Measurements from ENCODE around the gene ABCD3.

ABCD3 gene

DNA sequence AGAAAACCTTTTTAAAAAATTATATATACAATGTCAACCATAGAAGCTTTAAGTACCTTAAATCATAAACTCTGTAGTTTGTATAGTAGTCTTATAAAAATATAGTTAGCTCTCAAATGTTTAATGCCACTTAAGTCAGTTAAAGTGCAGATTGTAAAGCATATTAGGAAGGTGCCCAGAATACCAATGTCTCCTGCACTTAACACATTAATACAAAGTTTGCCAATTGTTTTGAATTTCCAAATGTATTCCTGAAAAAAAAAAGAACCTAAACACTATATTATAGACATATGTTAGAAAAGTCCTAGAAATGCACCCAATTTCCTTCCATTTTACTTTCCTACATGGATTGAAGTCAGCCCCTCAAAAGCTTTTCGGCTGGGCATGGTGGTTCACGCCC lies 111.2 kb downstream of the ABCD3 start:
- Histone ChIP-seq H3K4me2 (ENCODE audit: low read length) (no peak overlapping the region), H3K27me3 (ENCODE audit: control insufficient read depth, insufficient read depth, low read length) (no peaks in the 10 kb centered on the region), H3K9ac (ENCODE audit: low read depth, low read length) (no peak overlapping the region), H3K36me3 (ENCODE audit: insufficient read depth, low read length) (peaks cover 45% of the 10 kb centered on the region), H3K9me3 (replicated peaks; ENCODE audit: low read length) (no peaks in the 10 kb centered on the region), H3K4me1 (ENCODE audit: control insufficient read depth, insufficient read depth, low read length) (no peaks in the 10 kb centered on the region), H3K4me3 (ENCODE audit: low read length) (no peak overlapping the region)

DNA sequence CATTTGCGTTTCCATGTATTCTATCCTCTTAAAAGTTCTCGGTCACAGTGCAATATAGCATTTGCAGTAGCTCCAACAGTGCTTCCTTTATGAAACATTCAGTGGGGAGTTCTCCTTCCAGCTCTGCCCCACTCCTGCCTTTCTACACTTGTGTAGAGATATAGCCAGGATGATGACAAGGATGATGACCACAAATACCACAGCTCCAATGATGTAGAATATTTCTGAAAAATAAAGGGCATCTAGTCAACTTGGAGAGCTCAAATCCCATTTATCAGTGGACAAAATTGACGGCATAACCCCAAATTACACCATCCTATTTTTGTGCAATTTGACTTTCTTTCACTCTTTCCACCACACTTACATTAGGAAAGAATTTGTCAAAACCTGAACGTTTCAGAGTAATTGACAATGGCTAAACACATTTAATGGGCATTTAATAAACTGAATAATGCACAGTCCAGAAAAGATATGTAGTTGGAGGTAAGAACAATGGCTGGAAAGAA lies 112.2 kb downstream of the ABCD3 start:
- no peak overlapping the region for H3K4me2 ChIP-seq (ENCODE audit: low read length)
- no peak overlapping the region for H3K9ac ChIP-seq (ENCODE audit: low read depth, low read length)
- no peaks in the 10 kb centered on the region for H3K9me3 ChIP-seq (replicated peaks; ENCODE audit: low read length)
- no peaks in the 10 kb centered on the region for H3K27me3 ChIP-seq (ENCODE audit: control insufficient read depth, insufficient read depth, low read length)
- no peaks in the 10 kb centered on the region for H3K4me1 ChIP-seq (ENCODE audit: control insufficient read depth, insufficient read depth, low read length)
- H3K4me3 ChIP-seq (ENCODE audit: low read length): no peak overlapping the region
- H3K36me3 ChIP-seq (ENCODE audit: insufficient read depth, low read length): peaks cover 55% of the 10 kb centered on the region

- Histone ChIP-seq H3K4me2 (ENCODE audit: low read length) (no peak overlapping the region), H3K9ac (ENCODE audit: low read depth, low read length) (no peak overlapping the region), H3K4me3 (ENCODE audit: low read length) (no peak overlapping the region), H3K36me3 (ENCODE audit: insufficient read depth, low read length) (peaks cover 64% of the 10 kb centered on the region), H3K9me3 (replicated peaks; ENCODE audit: low read length) (no peaks in the 10 kb centered on the region), H3K27me3 (ENCODE audit: control insufficient read depth, insufficient read depth, low read length) (no peaks in the 10 kb centered on the region), H3K4me1 (ENCODE audit: control insufficient read depth, insufficient read depth, low read length) (no peaks in the 10 kb centered on the region)
Measured at GRCh38 chr1:94531664-94532063, 113.5 kb downstream of the ABCD3 start.

DNA sequence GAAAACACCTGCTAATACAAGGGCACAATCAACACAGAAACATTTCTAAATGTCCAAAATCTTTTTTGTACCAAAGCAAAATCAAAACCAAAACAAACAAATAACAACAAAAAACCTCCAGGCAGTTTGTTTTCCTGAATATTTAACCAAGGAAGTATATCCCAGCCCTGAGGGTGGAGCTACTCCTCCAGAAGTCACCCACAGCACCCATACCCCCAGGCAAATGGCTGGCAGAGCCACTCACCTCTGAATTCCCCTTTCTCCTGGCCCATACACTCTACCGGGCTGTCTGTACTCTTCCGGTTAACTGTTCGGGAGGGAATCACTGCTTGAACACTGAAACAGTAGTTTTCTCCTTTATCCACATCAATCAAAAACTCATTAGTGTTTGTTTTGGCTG lies 113.9 kb downstream of the ABCD3 start:
- no peak overlapping the region for H3K9ac ChIP-seq (ENCODE audit: low read depth, low read length)
- H3K4me3 ChIP-seq (ENCODE audit: low read length): no peak overlapping the region
- H3K36me3 ChIP-seq (ENCODE audit: insufficient read depth, low read length): peaks cover 64% of the 10 kb centered on the region
- no peaks in the 10 kb centered on the region for H3K9me3 ChIP-seq (replicated peaks; ENCODE audit: low read length)
- no peaks in the 10 kb centered on the region for H3K27me3 ChIP-seq (ENCODE audit: control insufficient read depth, insufficient read depth, low read length)
- H3K4me2 ChIP-seq (ENCODE audit: low read length): no peak overlapping the region
- H3K4me1 ChIP-seq (ENCODE audit: control insufficient read depth, insufficient read depth, low read length): no peaks in the 10 kb centered on the region

GRCh38 chr1:94535095-94535494 lies 116.9 kb downstream of the ABCD3 start:
- Histone ChIP-seq H3K4me3 (ENCODE audit: low read length) (no peak overlapping the region), H3K4me2 (ENCODE audit: low read length) (no peak overlapping the region), H3K4me1 (ENCODE audit: control insufficient read depth, insufficient read depth, low read length) (peaks cover 22% of the 10 kb centered on the region), H3K9me3 (replicated peaks; ENCODE audit: low read length) (no peaks in the 10 kb centered on the region), H3K9ac (ENCODE audit: low read depth, low read length) (no peak overlapping the region), H3K27me3 (ENCODE audit: control insufficient read depth, insufficient read depth, low read length) (no peaks in the 10 kb centered on the region), H3K36me3 (ENCODE audit: insufficient read depth, low read length) (peaks cover 58% of the 10 kb centered on the region)

DNA sequence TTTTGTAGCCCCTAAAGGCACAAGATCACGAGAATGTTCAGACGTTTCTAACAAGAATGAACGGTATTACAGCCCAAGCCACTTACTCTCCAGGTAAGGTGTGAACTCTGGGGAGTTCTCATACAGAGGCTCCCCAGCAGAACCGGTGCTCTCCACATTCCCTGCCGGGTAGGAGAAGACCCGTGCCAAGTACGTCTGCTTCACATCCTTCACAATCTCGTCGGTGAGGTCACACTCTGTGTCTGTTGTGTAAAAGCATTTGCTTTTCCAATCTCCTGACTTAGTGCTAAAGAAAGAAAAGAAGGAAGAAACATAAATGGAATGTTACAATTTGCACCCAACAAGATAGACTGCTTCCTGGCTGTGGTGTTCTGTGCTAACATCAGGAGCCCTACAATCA lies 117.7 kb downstream of the ABCD3 start:
- Histone ChIP-seq H3K4me2 (ENCODE audit: low read length) (no peak overlapping the region), H3K9ac (ENCODE audit: low read depth, low read length) (no peak overlapping the region), H3K9me3 (replicated peaks; ENCODE audit: low read length) (no peaks in the 10 kb centered on the region), H3K36me3 (ENCODE audit: insufficient read depth, low read length) (peaks cover 51% of the 10 kb centered on the region), H3K4me1 (ENCODE audit: control insufficient read depth, insufficient read depth, low read length) (peaks cover 23% of the 10 kb centered on the region), H3K27me3 (ENCODE audit: control insufficient read depth, insufficient read depth, low read length) (no peaks in the 10 kb centered on the region), H3K4me3 (ENCODE audit: low read length) (no peak overlapping the region)

- peaks cover 39% of the 10 kb centered on the region for H3K36me3 ChIP-seq (ENCODE audit: insufficient read depth, low read length)
- no peaks in the 10 kb centered on the region for H3K9me3 ChIP-seq (replicated peaks; ENCODE audit: low read length)
- H3K4me1 ChIP-seq (ENCODE audit: control insufficient read depth, insufficient read depth, low read length): peaks cover 31% of the 10 kb centered on the region
- H3K4me3 ChIP-seq (ENCODE audit: low read length): no peak overlapping the region
- H3K4me2 ChIP-seq (ENCODE audit: low read length): no peak overlapping the region
- H3K9ac ChIP-seq (ENCODE audit: low read depth, low read length): no peak overlapping the region
- no peaks in the 10 kb centered on the region for H3K27me3 ChIP-seq (ENCODE audit: control insufficient read depth, insufficient read depth, low read length)
Measured at GRCh38 chr1:94537254-94537653, 119.1 kb downstream of the ABCD3 start.

DNA sequence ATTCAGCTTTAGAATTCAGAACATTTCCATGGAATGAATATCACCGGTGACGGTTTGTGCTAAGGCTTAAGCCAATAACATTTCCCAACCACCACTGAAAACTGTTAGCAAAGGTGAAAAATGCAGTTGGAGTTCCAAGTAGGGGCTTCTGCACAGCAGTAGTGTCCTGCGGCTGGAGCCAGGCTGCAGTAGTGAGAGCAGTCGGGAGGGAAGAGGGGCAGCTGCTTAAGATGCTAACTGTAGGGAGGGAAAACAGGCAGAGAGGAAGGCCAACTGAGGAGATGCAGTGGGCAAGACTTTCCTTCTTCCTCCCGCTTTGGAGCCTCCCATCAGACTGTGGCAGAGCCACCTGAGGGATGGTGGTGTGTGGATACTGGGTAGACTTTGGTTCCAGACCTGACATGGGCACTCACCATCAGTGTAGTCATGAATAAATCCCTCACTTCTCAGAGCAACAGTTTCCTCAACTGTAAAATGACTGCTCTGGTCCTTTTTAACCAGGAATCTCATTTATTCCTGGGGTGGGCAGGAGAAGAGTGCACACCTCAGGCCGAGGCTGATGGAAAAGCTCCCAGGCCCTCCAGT lies 120.1 kb downstream of the ABCD3 start:
- peak overlapping the region; percentile 6 for H3K9ac ChIP-seq (ENCODE audit: low read depth, low read length)
- peaks cover 41% of the 10 kb centered on the region for H3K4me1 ChIP-seq (ENCODE audit: control insufficient read depth, insufficient read depth, low read length)
- H3K4me3 ChIP-seq (ENCODE audit: low read length): peak overlapping the region; percentile 15
- peaks cover 29% of the 10 kb centered on the region for H3K36me3 ChIP-seq (ENCODE audit: insufficient read depth, low read length)
- no peaks in the 10 kb centered on the region for H3K27me3 ChIP-seq (ENCODE audit: control insufficient read depth, insufficient read depth, low read length)
- no peaks in the 10 kb centered on the region for H3K9me3 ChIP-seq (replicated peaks; ENCODE audit: low read length)
- peak overlapping the region; percentile 86 for H3K4me2 ChIP-seq (ENCODE audit: low read length)

- Histone ChIP-seq H3K4me1 (ENCODE audit: control insufficient read depth, insufficient read depth, low read length) (peaks cover 53% of the 10 kb centered on the region), H3K4me2 (ENCODE audit: low read length) (peak overlapping the region; percentile 86), H3K9me3 (replicated peaks; ENCODE audit: low read length) (no peaks in the 10 kb centered on the region), H3K27me3 (ENCODE audit: control insufficient read depth, insufficient read depth, low read length) (no peaks in the 10 kb centered on the region), H3K9ac (ENCODE audit: low read depth, low read length) (no peak overlapping the region), H3K4me3 (ENCODE audit: low read length) (peak overlapping the region; percentile 77), H3K36me3 (ENCODE audit: insufficient read depth, low read length) (peaks cover 23% of the 10 kb centered on the region)
Measured at GRCh38 chr1:94539496-94539895, 121.3 kb downstream of the ABCD3 start.

- H3K27me3 ChIP-seq (ENCODE audit: control insufficient read depth, insufficient read depth, low read length): no peaks in the 10 kb centered on the region
- H3K36me3 ChIP-seq (ENCODE audit: insufficient read depth, low read length): peaks cover 12% of the 10 kb centered on the region
- H3K9ac ChIP-seq (ENCODE audit: low read depth, low read length): peak overlapping the region; percentile 82
- H3K9me3 ChIP-seq (replicated peaks; ENCODE audit: low read length): no peaks in the 10 kb centered on the region
- peak overlapping the region; percentile 86 for H3K4me2 ChIP-seq (ENCODE audit: low read length)
- peak overlapping the region; percentile 77 for H3K4me3 ChIP-seq (ENCODE audit: low read length)
- peaks cover 65% of the 10 kb centered on the region for H3K4me1 ChIP-seq (ENCODE audit: control insufficient read depth, insufficient read depth, low read length)
Measured at GRCh38 chr1:94540440-94541245, 122.5 kb downstream of the ABCD3 start.

DNA sequence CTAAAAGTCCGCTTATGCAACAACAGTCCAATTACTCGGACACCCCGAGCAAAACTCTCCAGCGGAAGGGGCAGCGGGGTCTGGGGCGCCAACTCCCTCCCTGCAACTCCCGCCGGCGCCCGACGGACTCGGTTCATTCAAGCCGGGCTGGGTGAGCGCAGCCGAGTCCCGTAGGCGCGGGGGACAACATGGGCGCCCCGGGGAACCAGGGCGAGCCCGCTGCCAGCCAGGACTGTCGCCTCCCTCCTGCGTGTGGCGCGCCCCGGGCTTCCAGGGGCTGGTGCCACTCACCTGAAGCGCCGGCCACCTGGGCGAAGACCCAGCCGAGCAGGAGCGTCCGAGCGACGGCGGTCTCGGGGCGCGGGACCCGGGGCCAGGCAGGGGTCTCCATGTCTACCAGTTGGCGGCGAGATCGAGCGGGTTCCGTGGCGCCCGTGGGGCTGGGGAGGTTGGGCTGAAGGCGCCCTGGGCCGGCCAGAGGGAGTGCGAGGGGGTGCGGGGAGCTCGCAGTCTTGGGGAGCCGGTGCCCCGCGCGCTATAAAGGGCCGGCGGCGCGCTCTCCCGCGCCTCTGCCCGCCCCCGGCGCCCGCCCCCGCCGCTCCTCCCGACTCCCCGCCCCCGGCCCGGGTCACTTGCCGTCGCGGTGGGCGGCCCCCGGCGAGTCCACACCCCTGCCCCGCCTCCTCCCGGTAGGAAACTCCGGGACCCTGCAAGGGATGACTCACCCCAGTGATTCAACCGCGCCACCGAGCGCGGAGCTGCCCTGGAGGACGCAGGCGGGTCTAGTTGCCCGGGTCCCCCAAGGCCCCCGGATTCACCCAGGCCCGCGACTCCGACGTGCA lies 123.3 kb downstream of the ABCD3 start, which contains the start of gene F3:
Gene F3 (minus strand): TSS at position 514 of the 842 bp plus-strand sequence. CDS start 123 bp downstream, at position 391.
- H3K4me1 ChIP-seq (ENCODE audit: control insufficient read depth, insufficient read depth, low read length): peaks cover 67% of the 10 kb centered on the region
- H3K4me3 ChIP-seq (ENCODE audit: low read length): peak within 1 kb of the TSS; percentile 77
- no peaks in the 10 kb centered on the region for H3K9me3 ChIP-seq (replicated peaks; ENCODE audit: low read length)
- peak within 1 kb of the TSS; percentile 86 for H3K4me2 ChIP-seq (ENCODE audit: low read length)
- peak within 1 kb of the TSS; percentile 82 for H3K9ac ChIP-seq (ENCODE audit: low read depth, low read length)
- H3K27me3 ChIP-seq (ENCODE audit: control insufficient read depth, insufficient read depth, low read length): no peaks in the 10 kb centered on the region
- H3K36me3 ChIP-seq (ENCODE audit: insufficient read depth, low read length): peaks cover 5% of the 10 kb centered on the region
